HUDEP-2 (cell line): Measurements from ENCODE around the gene KIAA1217.

ENCODE experiments used
- DNase-seq, 76 experiments: peaks; one replicate each; lab custom pipeline; 2025; ENCODE audit not compliant: unreplicated experiment in 76 of 76; lab: John Stamatoyannopoulos, UW

The KIAA1217 gene

GRCh38 chr10:24240041-24240751 is 31.3 kb downstream of the KIAA1217 start:
- no peak for DNase-seq

- DNase-seq, result no peak
Measured at GRCh38 chr10:24241536-24242040, 32.6 kb downstream of the KIAA1217 start.

- DNase-seq, result no peak
Measured at GRCh38 chr10:24242562-24242961, 33.6 kb downstream of the KIAA1217 start.

GRCh38 chr10:24246365-24246764 is 37.4 kb downstream of the KIAA1217 start:
- DNase-seq, result no peak

GRCh38 chr10:24247841-24248240 is 38.9 kb downstream of the KIAA1217 start:
- no peak for DNase-seq

- DNase-seq, result no peak
Measured at GRCh38 chr10:24249829-24250415, 41.0 kb downstream of the KIAA1217 start.

- no peak for DNase-seq
Measured at GRCh38 chr10:24251547-24251946, 42.6 kb downstream of the KIAA1217 start.

- no peak for DNase-seq
Measured at GRCh38 chr10:24254180-24254579, 45.2 kb downstream of the KIAA1217 start.

- no peak for DNase-seq
Measured at GRCh38 chr10:24255115-24255880, 46.4 kb downstream of the KIAA1217 start.

- DNase-seq, result no peak
Measured at GRCh38 chr10:24255881-24256311, 47.0 kb downstream of the KIAA1217 start.

GRCh38 chr10:24256619-24257107 is 47.7 kb downstream of the KIAA1217 start:
- no peak for DNase-seq

- DNase-seq, result no peak
Measured at GRCh38 chr10:24257588-24257987, 48.6 kb downstream of the KIAA1217 start.

- DNase-seq, result no peak
Measured at GRCh38 chr10:24259365-24260130, 50.6 kb downstream of the KIAA1217 start.

GRCh38 chr10:24261627-24262026 is 52.7 kb downstream of the KIAA1217 start:
- no peak for DNase-seq

- no peak for DNase-seq
Measured at GRCh38 chr10:24262929-24263590, 54.1 kb downstream of the KIAA1217 start.

GRCh38 chr10:24269476-24269875 is 60.5 kb downstream of the KIAA1217 start:
- DNase-seq, result no peak

GRCh38 chr10:24272374-24272773 is 63.4 kb downstream of the KIAA1217 start:
- no peak for DNase-seq

GRCh38 chr10:24277277-24277676 is 68.3 kb downstream of the KIAA1217 start:
- no peak for DNase-seq

GRCh38 chr10:24277771-24278170 is 68.8 kb downstream of the KIAA1217 start:
- no peak for DNase-seq
